Stimulated activated CD4-positive, alpha-beta T cell treated with anti-CD3 and anti-CD28 coated beads, TNF-alpha, amount 100 ng/mL, for 1 hour (primary cell): ENCODE results near the gene SEMA7A.

Source experiments
- DNase-seq, 3 donors: peaks; one replicate each; pipeline ENCODE4 v3.0.0-alpha.2; 2020; ENCODE audit warnings: low read depth in 3 of 3, low spot score in 1 of 3

The SEMA7A gene

GRCh38 chr15:74418575-74419338, 15.0 kb downstream of the SEMA7A start:
- DNase-seq = no peak

GRCh38 chr15:74417670-74418069, 16.1 kb downstream of the SEMA7A start:
- DNase-seq = no peak

- no peak for DNase-seq
These were observed 16.5 kb downstream of the SEMA7A start for GRCh38 chr15:74417225-74417624.

GRCh38 chr15:74415966-74416916, 17.5 kb downstream of the SEMA7A start:
- no peak for DNase-seq

GRCh38 chr15:74414603-74415338, 19.0 kb downstream of the SEMA7A start:
- no peak for DNase-seq

- no peak for DNase-seq
These were observed 19.6 kb downstream of the SEMA7A start for GRCh38 chr15:74414081-74414580.

GRCh38 chr15:74413350-74414080, 20.2 kb downstream of the SEMA7A start:
- no peak for DNase-seq

GRCh38 chr15:74412159-74412558, 21.6 kb downstream of the SEMA7A start:
- DNase-seq = no peak

GRCh38 chr15:74411686-74412085, 22.1 kb downstream of the SEMA7A start:
- DNase-seq = no peak

- DNase-seq = no peak
These were observed 23.3 kb downstream of the SEMA7A start for GRCh38 chr15:74410502-74410901.

- DNase-seq = no peak
These were observed 24.5 kb downstream of the SEMA7A start for GRCh38 chr15:74409225-74409624.

- DNase-seq = no peak
These were observed 24.9 kb downstream of the SEMA7A start for GRCh38 chr15:74408815-74409214.

GRCh38 chr15:74408385-74408784, 25.4 kb downstream of the SEMA7A start:
- no peak for DNase-seq

GRCh38 chr15:74406992-74407705, 26.6 kb downstream of the SEMA7A start:
- DNase-seq = no peak

GRCh38 chr15:74406517-74406916, 27.2 kb downstream of the SEMA7A start:
- DNase-seq = no peak

- no peak for DNase-seq
These were observed 27.9 kb downstream of the SEMA7A start for GRCh38 chr15:74405823-74406222.

GRCh38 chr15:74403991-74404563, 29.7 kb downstream of the SEMA7A start:
- no peak for DNase-seq

GRCh38 chr15:74403588-74403919, 30.2 kb downstream of the SEMA7A start:
- no peak for DNase-seq

- DNase-seq = peak; percentile 20 to 54 (median 33)
These were observed 30.7 kb downstream of the SEMA7A start for GRCh38 chr15:74402873-74403587.
